Measurements from ENCODE around the gene TMEM30A.

The TMEM30A gene

GRCh38 chr6:75266716-75267291 lies 17.8 kb downstream of the TMEM30A start (continued):
- TF ChIP-seq ZNF449 (tag by site-specific recombination; IDR thresholded peaks at IDR 0.05), result no peak
- TF ChIP-seq YY2 (tag by site-specific recombination; IDR thresholded peaks at IDR 0.05), result no peak
- no peak for TF ChIP-seq ZNF266 (tag by site-specific recombination; IDR thresholded peaks at IDR 0.05; ENCODE audit: low read depth)
- TF ChIP-seq ZNF654 (tag by site-specific recombination; IDR thresholded peaks at IDR 0.05; ENCODE audit: low read depth), result peak; percentile 69
- TF ChIP-seq ELK4 (IDR thresholded peaks at IDR 0.05; ENCODE audit: borderline replicate concordance, low read depth, low read length), result no peak
- no peak for TF ChIP-seq ZNF768 (tag by site-specific recombination; IDR thresholded peaks at IDR 0.05)

GRCh38 chr6:75263401-75263750 lies 21.2 kb downstream of the TMEM30A start:
- H3K4me1 ChIP-seq (ENCODE audit: control insufficient read depth, insufficient read depth, low read length), result peaks cover 14% of the 10 kb centered on the region
- peaks cover 26 to 56% of the 10 kb centered on the region in 2 experiments for H3K36me3 ChIP-seq (ENCODE audit: control insufficient read depth in 2 of 2, insufficient read depth in 1 of 2, low read length in 2 of 2)
- CTCF ChIA-PET, result interaction anchor here (0.9 to 1.2 kb wide), 4 partner anchors 8 to 104 kb away, joined by 3 to 4 read pairs (median 3); no protein-coding TSS in a partner anchor
- H3K27ac ChIP-seq (ENCODE audit: extremely low read depth, low read depth, low read length), result no peak overlapping the region
- no peaks in the 10 kb centered on the region for H3K9me3 ChIP-seq (ENCODE audit: control insufficient read depth, insufficient read depth, low read depth, low read length)
- H3K4me3 ChIP-seq (ENCODE audit: low read depth, low read length), result no peak overlapping the region
- POLR2A ChIA-PET, result interaction anchor here (1.0 kb wide), 1 partner anchor 13 kb away, joined by 3 read pairs; no protein-coding TSS in a partner anchor
- TF ChIP-seq ZNF76 (tag by site-specific recombination; IDR thresholded peaks at IDR 0.05; ENCODE audit: borderline replicate concordance, low read depth) (no peak), ZNF174 (tag by site-specific recombination; IDR thresholded peaks at IDR 0.05) (no peak), ZNF148 (tag by site-specific recombination; IDR thresholded peaks at IDR 0.05; ENCODE audit: borderline replicate concordance) (no peak), ZNF335 (tag by site-specific recombination; conservative IDR thresholded peaks at IDR 0.05) (no peak), ZBTB26 (tag by site-specific recombination; optimal IDR thresholded peaks at IDR 0.05) (no peak), ZNF792 (tag by site-specific recombination; IDR thresholded peaks at IDR 0.05) (no peak), AEBP2 (tag by site-specific recombination; IDR thresholded peaks at IDR 0.05; ENCODE audit: borderline replicate concordance) (no peak), ZNF639 (tag by site-specific recombination; IDR thresholded peaks at IDR 0.05) (no peak), GLIS2 (tag by site-specific recombination; IDR thresholded peaks at IDR 0.05) (no peak), ZBTB8A (tag by site-specific recombination; IDR thresholded peaks at IDR 0.05) (no peak), SP7 (tag by site-specific recombination; IDR thresholded peaks at IDR 0.05) (no peak)

All from HEK293 (cell line).